H9 (cell line): ENCODE results near the gene WDR20. TPM values are rescaled to one million over a fixed set of nuclear protein-coding genes. Genes with fewer than 3 reads are reported as not detected.
A peak's percentile ranks its signal among the peaks of the same experiment; 100 is the strongest.

ENCODE experiments used
- DNase-seq: peaks from one replicate; pipeline ENCODE4 v3.0.0-alpha.2; 2017
- H2AFZ ChIP-seq: one replicate; pipeline ENCODE4 v1.6.1; 2013; ENCODE audit warnings: mild to moderate bottlenecking, low read length, control low read depth, moderate library complexity
- H2AK5ac ChIP-seq: 2 replicates; pipeline ENCODE4 v1.6.1; 2013; ENCODE audit warnings: low read length, control low read depth, mixed read lengths; ENCODE audit not compliant: insufficient read length
- H2BK120ac ChIP-seq: one replicate; pipeline ENCODE4 v1.6.1; 2013; ENCODE audit warnings: low read depth, mild to moderate bottlenecking, low read length, control low read depth, inconsistent platforms; ENCODE audit not compliant: poor library complexity, severe bottlenecking
- H2BK12ac ChIP-seq: 2 replicates; pipeline ENCODE4 v1.6.1; 2013; ENCODE audit warnings: low read length, control low read depth, mixed read lengths, low read depth; ENCODE audit not compliant: insufficient read length
- H2BK15ac ChIP-seq: 2 replicates; pipeline ENCODE4 v1.6.1; 2013; ENCODE audit warnings: low read depth, low read length, control low read depth
- H2BK20ac ChIP-seq: one replicate; pipeline ENCODE4 v1.6.1; 2013; ENCODE audit warnings: low read depth, mild to moderate bottlenecking, low read length, control low read depth, inconsistent platforms; ENCODE audit not compliant: poor library complexity, severe bottlenecking
- H2BK5ac ChIP-seq: 2 replicates; pipeline ENCODE4 v1.6.1; 2013; ENCODE audit warnings: low read length, control low read depth, mixed read lengths; ENCODE audit not compliant: insufficient read length
- H3K14ac ChIP-seq: 2 replicates; pipeline ENCODE4 v1.6.1; 2013; ENCODE audit warnings: low read length, control low read depth; ENCODE audit not compliant: insufficient read depth
- H3K18ac ChIP-seq: 2 replicates; pipeline ENCODE4 v1.6.1; 2013; ENCODE audit warnings: low read depth, mild to moderate bottlenecking, mixed read lengths, low read length, control low read depth; ENCODE audit not compliant: insufficient read length
- H3K23ac ChIP-seq: 2 replicates; pipeline ENCODE4 v1.6.1; 2013; ENCODE audit warnings: low read length, control low read depth, mixed read lengths, low read depth; ENCODE audit not compliant: insufficient read length
- H3K23me2 ChIP-seq: 2 replicates; pipeline ENCODE4 v1.6.1; 2013; ENCODE audit warnings: low read depth, mild to moderate bottlenecking, mixed read lengths, low read length, control low read depth; ENCODE audit not compliant: insufficient read length, poor library complexity, severe bottlenecking
- H3K27ac ChIP-seq: 2 replicates; pipeline ENCODE4 v1.5.1; 2013; ENCODE audit warnings: low read length, control low read depth, mixed read lengths, low read depth; ENCODE audit not compliant: insufficient read length
- H3K27me3 ChIP-seq: 2 replicates; pipeline ENCODE4 v1.6.1; 2013; ENCODE audit warnings: low read length, control low read depth, inconsistent platforms; ENCODE audit not compliant: insufficient read depth
- H3K4ac ChIP-seq: 2 replicates; pipeline ENCODE4 v1.6.1; 2013; ENCODE audit warnings: low read depth, mild to moderate bottlenecking, control low read depth, inconsistent platforms, low read length, moderate library complexity
- H3K4me1 ChIP-seq: 2 replicates; pipeline ENCODE4 v1.6.1; 2013; ENCODE audit warnings: low read length, control low read depth, inconsistent platforms; ENCODE audit not compliant: insufficient read depth
- H3K4me2 ChIP-seq: 2 replicates; pipeline ENCODE4 v1.6.1; 2013; ENCODE audit warnings: low read length, control low read depth, mixed read lengths; ENCODE audit not compliant: insufficient read length, insufficient read depth
- H3K56ac ChIP-seq: 2 replicates; pipeline ENCODE4 v1.6.1; 2013; ENCODE audit warnings: low read depth, mild to moderate bottlenecking, mixed read lengths, low read length, control low read depth; ENCODE audit not compliant: insufficient read length
- H3K79me1 ChIP-seq: 2 replicates; pipeline ENCODE4 v1.6.1; 2013; ENCODE audit warnings: low read depth, mild to moderate bottlenecking, moderate library complexity, low read length, control low read depth, inconsistent platforms; ENCODE audit not compliant: insufficient read depth, poor library complexity, severe bottlenecking
- H3K79me2 ChIP-seq: 2 replicates; pipeline ENCODE4 v1.6.1; 2013; ENCODE audit warnings: low read length, control low read depth, inconsistent platforms; ENCODE audit not compliant: insufficient read depth
- H3K9ac ChIP-seq: 2 replicates; pipeline ENCODE4 v1.6.1; 2013; ENCODE audit warnings: low read length, control low read depth, mixed read lengths; ENCODE audit not compliant: insufficient read length; ENCODE audit errors: extremely low read depth
- H3K9me3 ChIP-seq: one replicate; pipeline ENCODE4 v1.6.1; 2013; ENCODE audit warnings: low read depth, low read length, inconsistent platforms; ENCODE audit not compliant: control insufficient read depth
- H3T11ph ChIP-seq: one replicate; pipeline ENCODE4 v1.6.1; 2013; ENCODE audit warnings: mild to moderate bottlenecking, low read length, control low read depth, inconsistent platforms
- H4K20me1 ChIP-seq: one replicate; pipeline ENCODE4 v1.6.1; 2013; ENCODE audit not compliant: control insufficient read depth, insufficient read length, insufficient read depth
- H4K5ac ChIP-seq: 2 replicates; pipeline ENCODE4 v1.6.1; 2013; ENCODE audit warnings: low read depth, mild to moderate bottlenecking, mixed read lengths, low read length, control low read depth; ENCODE audit not compliant: insufficient read length
- H4K8ac ChIP-seq: replicated peaks from 2 replicates; pipeline ENCODE4 v1.6.1; 2013; ENCODE audit warnings: low read length, control low read depth, mixed read lengths, low read depth; ENCODE audit not compliant: insufficient read length
- H4K91ac ChIP-seq: 2 replicates; pipeline ENCODE4 v1.6.1; 2013; ENCODE audit warnings: low read depth, mild to moderate bottlenecking, moderate library complexity, mixed read lengths, low read length, control low read depth; ENCODE audit not compliant: insufficient read length
- H3K27ac Mint-ChIP-seq, 3 experiments: 2 replicates in 2 of 3; 3 replicates in 1 of 3; pipeline ENCODE4 v1.8.0; 2020 to 2021; ENCODE audit warnings: mixed read lengths in 3 of 3, mild to moderate bottlenecking in 1 of 3, moderate library complexity in 1 of 3
- H3K27me3 Mint-ChIP-seq: 2 replicates; pipeline ENCODE4 v1.8.0; 2021; ENCODE audit warnings: low read depth, mild to moderate bottlenecking, moderate library complexity, mixed read lengths
- H3K36me3 Mint-ChIP-seq, 3 experiments: 2 replicates in 2 of 3; 3 replicates in 1 of 3; pipeline ENCODE4 v1.8.0; 2020 to 2021; ENCODE audit warnings: low read depth in 3 of 3, mixed read lengths in 3 of 3; ENCODE audit not compliant: insufficient read depth in 1 of 3
- H3K4me1 Mint-ChIP-seq, 2 experiments: 2 replicates each; pipeline ENCODE4 v1.8.0; 2020; ENCODE audit warnings: mixed read lengths in 2 of 2
- H3K4me3 Mint-ChIP-seq, 2 experiments: 2 replicates in 1 of 2; 3 replicates in 1 of 2; pipeline ENCODE4 v1.8.0; 2020 to 2021; ENCODE audit warnings: mild to moderate bottlenecking in 2 of 2, mixed read lengths in 2 of 2, moderate library complexity in 1 of 2
- H3K9me3 Mint-ChIP-seq, 2 experiments: 2 replicates in 1 of 2; 3 replicates in 1 of 2; pipeline ENCODE4 v1.8.0; 2020; ENCODE audit warnings: mild to moderate bottlenecking in 2 of 2, mixed read lengths in 2 of 2, moderate library complexity in 1 of 2
- WGBS: extraction: QIAGEN DNeasy Blood & Tissue Kit; methylation state at CpG from one replicate; pipeline ENCODE4 v1.1.7; 2013; ENCODE audit warnings: missing lambda C conversion rate, low lambda C conversion rate, mixed read lengths; ENCODE audit not compliant: insufficient read length; ENCODE audit errors: extremely low coverage; 5-methylcytosine and 5-hydroxymethylcytosine counted together
- total RNA-seq: library from RNA; stranded (reverse); gene quantifications from 2 replicates; pipeline ENCODE4 v1.2.1, GENCODE V29; 2021
- TF ChIP-seq, protein P1 (sequence below): fragments of 200-600 bp; sonication (generic); conservative IDR thresholded peaks from 3 replicates; pipeline ENCODE4 v1.8.0; 2021; ENCODE audit warnings: antibody characterized with exemption, mild to moderate bottlenecking

WDR20 gene
- total RNA-seq, 1 experiment from 2014 or later = 31.6 TPM

DNA sequence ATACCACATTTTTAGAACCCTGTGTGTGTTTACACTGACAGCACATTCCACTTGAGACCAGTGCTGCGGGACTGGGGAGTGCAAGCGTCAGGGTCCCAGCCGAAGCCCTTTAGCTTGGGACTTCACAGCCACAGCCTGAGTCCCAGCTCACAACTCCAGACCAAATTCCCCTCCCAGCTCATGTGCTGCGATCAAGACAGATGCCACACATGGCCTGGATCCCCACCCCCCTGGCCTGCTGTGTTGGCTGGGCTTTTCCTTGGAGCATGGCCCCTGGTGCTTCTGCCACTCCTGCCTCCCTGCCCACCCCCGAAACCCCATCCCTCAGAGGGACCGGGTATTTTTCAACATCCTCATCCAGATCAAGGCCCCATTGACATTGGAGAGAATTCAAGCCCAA, 63.7 kb downstream of the WDR20 start:
- Histone ChIP-seq H3K18ac (no peak overlapping the region), H2BK20ac (no peak overlapping the region), H3K9ac (no peak overlapping the region), H4K5ac (no peak overlapping the region), H2BK5ac (no peak overlapping the region), H3K56ac (no peak overlapping the region), H3K27me3 (no peaks in the 10 kb centered on the region), H4K91ac (no peak overlapping the region), H2BK120ac (no peak overlapping the region), H3K9me3 (no peaks in the 10 kb centered on the region), H3K23ac (no peak overlapping the region), H3K14ac (no peak overlapping the region), H3T11ph (no peak overlapping the region), H2BK15ac (no peak overlapping the region), H3K79me2 (no peaks in the 10 kb centered on the region; the same call in 1 of the 2 replicates), H3K79me1 (no peaks in the 10 kb centered on the region), H3K27ac (no peak overlapping the region), H4K20me1 (no peaks in the 10 kb centered on the region), H3K4me1 (no peaks in the 10 kb centered on the region), H4K8ac (no peak overlapping the region), H2AFZ (no peak overlapping the region), H2BK12ac (no peak overlapping the region), H3K4ac (no peak overlapping the region), H2AK5ac (no peak overlapping the region), H3K23me2 (no peaks in the 10 kb centered on the region), H3K4me2 (no peak overlapping the region)
- no CpG with 5 or more reads among the region's 6 CpGs for WGBS
- peaks cover 7 to 11% of the 10 kb centered on the region in 2 experiments for H3K4me1 Mint-ChIP-seq
- H3K27ac Mint-ChIP-seq = peak overlapping the region in 2 of 3 experiments; percentile 68 to 79; a peak in 2 of 7 replicates
- no peak for DNase-seq
- TF ChIP-seq, protein P1, sequence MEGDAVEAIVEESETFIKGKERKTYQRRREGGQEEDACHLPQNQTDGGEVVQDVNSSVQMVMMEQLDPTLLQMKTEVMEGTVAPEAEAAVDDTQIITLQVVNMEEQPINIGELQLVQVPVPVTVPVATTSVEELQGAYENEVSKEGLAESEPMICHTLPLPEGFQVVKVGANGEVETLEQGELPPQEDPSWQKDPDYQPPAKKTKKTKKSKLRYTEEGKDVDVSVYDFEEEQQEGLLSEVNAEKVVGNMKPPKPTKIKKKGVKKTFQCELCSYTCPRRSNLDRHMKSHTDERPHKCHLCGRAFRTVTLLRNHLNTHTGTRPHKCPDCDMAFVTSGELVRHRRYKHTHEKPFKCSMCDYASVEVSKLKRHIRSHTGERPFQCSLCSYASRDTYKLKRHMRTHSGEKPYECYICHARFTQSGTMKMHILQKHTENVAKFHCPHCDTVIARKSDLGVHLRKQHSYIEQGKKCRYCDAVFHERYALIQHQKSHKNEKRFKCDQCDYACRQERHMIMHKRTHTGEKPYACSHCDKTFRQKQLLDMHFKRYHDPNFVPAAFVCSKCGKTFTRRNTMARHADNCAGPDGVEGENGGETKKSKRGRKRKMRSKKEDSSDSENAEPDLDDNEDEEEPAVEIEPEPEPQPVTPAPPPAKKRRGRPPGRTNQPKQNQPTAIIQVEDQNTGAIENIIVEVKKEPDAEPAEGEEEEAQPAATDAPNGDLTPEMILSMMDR = no peak
- no peak overlapping the region for H3K4me3 Mint-ChIP-seq
- no peaks in the 10 kb centered on the region; a peak in 1 of 5 replicates for H3K9me3 Mint-ChIP-seq
- peaks cover 3 to 38% (median 28%) of the 10 kb centered on the region in 3 experiments for H3K36me3 Mint-ChIP-seq
- H3K27me3 Mint-ChIP-seq = no peaks in the 10 kb centered on the region
